Renal cortex interstitium (tissue), 11 donors: Measurements from ENCODE around the gene VPS11. TPM values are rescaled to one million over a fixed set of nuclear protein-coding genes. Genes with fewer than 3 reads are reported as not detected.
"Not testable (repeated sequence)": the region's sequence is repeated elsewhere in the genome, so short reads cannot be mapped to it uniquely, and the experiment has no call there.

ENCODE experiments used
- DNase-seq, 11 donors: peaks; one replicate each; pipeline ENCODE4 v3.0.0-alpha.2; 2013; ENCODE audit warnings: low read depth in 9 of 11, low spot score in 4 of 11; ENCODE audit errors: extremely low read depth in 1 of 11
- polyA plus RNA-seq, 3 donors: library from polyadenylated mRNA; unstranded; fragments of 120-200 nt; gene quantifications; one replicate each; pipeline ENCODE4 v1.2.1, GENCODE V29; 2013; ENCODE audit not compliant: insufficient read length in 3 of 3

VPS11 gene
- polyA plus RNA-seq, 3 donors, result 49.5 to 62.6 (median 53.6) TPM

DNA sequence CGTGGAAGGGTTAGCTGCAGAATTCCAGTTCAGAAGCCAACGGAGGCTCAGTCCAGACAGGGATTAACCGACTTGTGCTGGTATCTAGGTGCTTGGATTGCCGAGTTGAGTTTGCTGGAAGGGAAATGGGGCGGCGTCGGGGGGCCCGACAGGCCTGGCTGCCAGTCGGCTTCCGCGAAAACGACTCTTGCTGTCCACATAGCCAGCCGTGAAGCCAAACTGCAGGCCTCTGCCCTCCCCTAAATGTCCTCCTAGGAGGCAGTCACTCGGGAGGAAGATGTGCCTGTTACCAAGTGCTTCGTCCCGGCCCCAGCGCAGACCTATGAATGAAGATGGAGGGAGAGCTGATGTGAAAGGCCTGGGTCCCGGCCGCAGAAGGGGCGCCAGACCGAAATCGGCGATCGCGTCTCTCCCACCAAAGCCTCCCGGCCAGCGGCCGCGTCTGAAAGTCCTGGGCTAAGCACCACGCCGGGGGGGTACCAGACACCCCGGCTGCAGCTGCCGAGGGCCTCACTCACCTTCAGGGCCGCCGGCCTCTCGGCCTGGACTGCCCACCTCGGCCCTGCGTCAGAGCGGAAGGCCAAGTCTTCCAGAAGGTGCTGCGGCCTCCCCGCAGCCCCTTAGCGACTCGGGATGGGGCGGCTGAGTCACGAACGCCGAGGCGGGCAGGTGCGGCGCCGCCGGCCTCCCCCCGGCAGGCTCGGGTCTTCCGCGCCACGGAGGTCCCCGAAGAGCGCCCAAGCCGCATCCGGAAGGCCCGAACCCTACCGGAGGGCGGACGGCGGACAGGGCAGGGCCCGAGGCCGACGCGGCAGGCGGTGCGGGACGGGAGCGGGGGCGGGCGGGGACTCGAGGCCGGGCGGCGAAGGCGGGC is 26.6 kb downstream of the VPS11 start:
- DNase-seq, result no peak

DNA sequence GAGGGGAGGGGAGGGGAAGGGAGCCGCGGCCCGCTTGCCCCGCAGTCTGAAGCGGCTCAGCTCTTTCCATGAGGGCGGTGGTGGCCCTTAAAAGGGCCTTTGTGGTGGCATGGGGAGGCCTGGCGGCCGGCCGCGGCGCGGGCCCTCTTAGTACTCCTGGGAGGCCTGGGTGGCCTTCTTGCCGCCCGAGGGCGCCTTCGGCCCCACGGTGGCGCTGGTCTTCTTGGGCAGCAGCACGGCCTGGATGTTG is 27.1 kb downstream of the VPS11 start:
- DNase-seq, result peak in 2 of 11 donors; percentile 68 to 70

- DNase-seq, result peak; percentile 97 to 100 (median 99)
These were observed 27.7 kb downstream of the VPS11 start for GRCh38 chr11:119095066-119095880.

GRCh38 chr11:119099711-119100110 is 32.1 kb downstream of the VPS11 start:
- no peak for DNase-seq

GRCh38 chr11:119100246-119100970 is 32.8 kb downstream of the VPS11 start:
- no peak for DNase-seq

DNA sequence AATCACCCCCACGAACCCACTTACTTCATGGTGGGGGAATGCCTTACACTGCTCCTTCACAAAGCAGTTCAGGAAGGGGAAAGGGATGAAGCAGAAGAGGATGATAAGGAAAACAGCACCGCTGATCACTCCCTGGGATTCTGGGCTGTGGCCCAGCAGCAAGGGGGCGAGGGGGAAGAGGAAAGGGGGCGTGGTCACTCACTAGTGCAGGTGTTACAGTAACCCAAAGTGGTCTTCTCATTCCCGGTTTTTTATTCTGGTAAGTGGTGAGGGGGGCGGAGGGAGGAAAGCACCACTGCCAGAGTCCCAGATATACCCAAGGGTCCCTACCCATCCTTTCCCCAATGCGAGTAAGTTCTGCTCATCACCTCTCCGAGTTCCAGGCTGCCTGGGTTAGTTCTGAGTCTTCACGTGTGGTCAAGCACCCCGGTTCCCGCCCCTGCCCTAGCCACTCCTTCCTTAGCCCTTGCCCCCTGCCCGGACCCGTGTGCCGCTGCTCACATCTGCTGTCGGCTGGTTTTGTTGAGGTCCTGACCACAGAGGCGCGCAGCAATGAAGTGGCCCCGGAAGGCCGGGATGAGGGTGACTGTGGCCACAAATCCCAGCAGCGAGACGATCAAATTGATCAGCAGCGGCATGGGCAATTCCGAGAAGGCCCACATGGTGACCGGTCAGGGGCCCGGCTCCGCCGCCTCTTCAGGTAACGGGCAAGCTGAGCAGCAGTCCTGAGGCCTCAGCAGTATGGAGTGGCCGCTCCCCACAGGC is 33.6 kb downstream of the VPS11 start:
- no peak for DNase-seq

GRCh38 chr11:119101759-119102423 is 34.3 kb downstream of the VPS11 start, which contains the start of gene DPAGT1:
Gene DPAGT1 (minus strand): TSS chr11:119101853. CDS start chr11:119101655, 198 bp downstream.
- DNase-seq, result peak in 10 of 11 donors; percentile 85 to 95 (median 93)

DNA sequence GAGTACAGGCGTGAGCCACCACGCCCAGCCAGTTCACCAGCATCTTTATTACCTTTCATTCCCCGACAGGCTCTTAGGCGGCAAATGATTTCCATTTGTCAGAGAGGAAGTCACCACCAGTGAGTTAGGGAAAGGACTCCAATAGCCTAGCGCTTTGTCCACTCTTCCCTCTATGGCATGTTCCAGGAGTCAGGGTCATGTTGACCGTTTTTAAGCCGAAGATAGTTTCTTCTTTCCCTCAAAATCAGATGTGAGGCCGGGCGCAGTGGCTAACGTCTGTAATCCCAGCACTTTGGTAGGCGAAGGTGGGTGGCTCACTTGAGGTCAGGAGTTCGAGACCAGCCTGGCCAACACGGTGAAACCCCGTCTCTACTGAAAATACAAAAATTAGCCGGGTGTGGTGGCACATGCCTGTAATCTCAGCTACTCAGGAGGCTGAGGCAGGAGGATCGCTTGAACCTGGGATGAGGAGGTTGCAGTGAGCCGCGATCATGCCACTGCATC is 35.6 kb downstream of the VPS11 start:
- DNase-seq, result not testable (repeated sequence)

DNA sequence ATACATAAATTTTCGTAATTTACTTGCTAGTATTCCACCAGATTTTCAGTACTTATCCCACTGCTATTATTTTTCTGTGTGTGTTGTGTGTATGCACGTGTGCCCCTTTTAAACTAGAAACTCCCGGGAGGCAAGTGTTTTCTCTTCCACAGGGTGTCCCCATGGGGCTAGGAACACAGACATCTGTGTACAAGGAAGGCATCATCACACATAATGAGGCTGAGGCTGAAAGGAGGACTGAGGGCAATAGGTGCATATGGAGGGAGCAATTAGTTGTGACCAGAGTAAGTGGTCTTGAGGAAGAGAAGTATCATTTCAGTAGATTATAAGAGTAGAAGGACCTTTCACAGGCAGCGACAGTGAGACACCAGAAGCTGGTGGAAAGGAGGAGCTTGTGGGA is 36.2 kb downstream of the VPS11 start:
- no peak for DNase-seq

DNA sequence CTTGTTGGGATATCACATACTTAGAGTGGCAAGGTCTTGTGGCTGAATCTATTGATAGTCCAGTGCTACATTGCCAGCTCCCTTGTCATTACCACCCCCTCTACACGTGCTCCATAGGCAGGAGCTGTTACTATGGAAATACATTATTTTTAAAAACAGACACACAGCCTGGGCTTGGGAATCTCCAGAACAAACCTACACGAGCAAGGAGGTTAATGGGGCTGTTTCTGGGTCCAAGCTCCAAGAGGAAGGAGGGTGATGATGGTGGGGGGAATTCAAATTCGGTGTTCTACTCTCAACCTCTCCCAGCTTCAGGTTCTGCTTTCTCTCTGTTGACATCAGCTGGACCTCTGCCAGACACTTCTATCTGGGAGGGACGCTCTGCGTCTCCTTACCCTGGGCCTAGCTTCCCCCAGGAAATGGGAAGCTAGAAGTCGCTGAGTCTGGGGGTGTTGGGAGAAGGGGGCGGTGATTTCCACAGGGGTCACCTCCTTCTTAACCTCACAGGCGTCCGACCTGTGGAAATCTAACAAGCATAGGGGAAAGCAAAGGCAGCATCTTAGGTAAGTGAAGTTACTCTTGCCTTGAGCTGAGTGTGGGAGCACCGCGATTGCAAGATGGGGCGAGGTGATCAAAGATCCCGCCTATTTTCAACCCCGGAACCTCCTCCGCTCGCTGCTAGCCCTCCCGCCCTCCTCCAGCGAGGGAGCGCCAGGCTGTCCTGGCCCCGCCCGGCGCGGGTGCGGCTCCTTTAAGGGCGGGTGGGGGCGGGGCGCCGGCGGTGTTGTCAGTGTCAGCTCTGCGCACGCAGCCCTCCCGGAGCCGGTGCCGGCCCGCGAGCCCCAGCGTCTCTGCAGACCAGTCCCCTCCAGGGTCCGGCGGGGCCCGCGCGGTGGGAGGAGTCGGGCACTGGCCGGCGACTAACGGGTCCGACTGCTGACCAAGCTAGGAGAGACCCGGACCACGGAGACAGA is 39.2 kb downstream of the VPS11 start, which contains the start of gene C2CD2L:
Gene C2CD2L, plus strand, starts transcription at position 781 of the 974 bp plus-strand sequence. CDS start 398 bp downstream, outside the sequence.
- DNase-seq, result peak in 6 of 11 donors; percentile 76 to 83 (median 82)

DNA sequence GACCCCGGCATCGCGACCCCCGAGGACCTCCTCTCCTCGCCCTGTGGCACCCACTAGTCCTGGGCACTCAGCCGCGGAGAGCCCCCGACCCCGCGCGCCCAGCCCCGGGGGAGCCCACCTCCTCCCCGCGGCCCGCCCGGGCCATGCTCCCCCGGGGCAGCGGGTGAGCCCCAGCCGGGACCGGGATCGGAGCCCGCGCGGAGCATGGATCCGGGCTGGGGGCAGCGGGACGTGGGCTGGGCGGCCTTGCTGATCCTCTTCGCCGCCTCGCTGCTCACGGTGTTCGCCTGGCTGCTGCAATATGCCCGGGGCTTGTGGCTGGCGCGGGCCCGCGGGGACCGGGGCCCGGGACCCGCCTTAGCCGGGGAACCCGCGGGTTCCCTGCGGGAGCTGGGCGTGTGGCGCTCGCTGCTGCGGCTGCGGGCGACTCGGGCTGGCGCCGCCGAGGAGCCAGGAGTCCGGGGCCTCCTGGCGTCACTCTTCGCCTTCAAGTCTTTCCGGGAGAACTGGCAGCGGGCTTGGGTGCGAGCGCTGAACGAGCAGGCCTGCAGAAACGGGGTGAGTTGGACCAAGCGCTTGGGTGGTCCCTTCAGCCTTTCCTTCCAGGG is 40.0 kb downstream of the VPS11 start:
- no peak for DNase-seq

DNA sequence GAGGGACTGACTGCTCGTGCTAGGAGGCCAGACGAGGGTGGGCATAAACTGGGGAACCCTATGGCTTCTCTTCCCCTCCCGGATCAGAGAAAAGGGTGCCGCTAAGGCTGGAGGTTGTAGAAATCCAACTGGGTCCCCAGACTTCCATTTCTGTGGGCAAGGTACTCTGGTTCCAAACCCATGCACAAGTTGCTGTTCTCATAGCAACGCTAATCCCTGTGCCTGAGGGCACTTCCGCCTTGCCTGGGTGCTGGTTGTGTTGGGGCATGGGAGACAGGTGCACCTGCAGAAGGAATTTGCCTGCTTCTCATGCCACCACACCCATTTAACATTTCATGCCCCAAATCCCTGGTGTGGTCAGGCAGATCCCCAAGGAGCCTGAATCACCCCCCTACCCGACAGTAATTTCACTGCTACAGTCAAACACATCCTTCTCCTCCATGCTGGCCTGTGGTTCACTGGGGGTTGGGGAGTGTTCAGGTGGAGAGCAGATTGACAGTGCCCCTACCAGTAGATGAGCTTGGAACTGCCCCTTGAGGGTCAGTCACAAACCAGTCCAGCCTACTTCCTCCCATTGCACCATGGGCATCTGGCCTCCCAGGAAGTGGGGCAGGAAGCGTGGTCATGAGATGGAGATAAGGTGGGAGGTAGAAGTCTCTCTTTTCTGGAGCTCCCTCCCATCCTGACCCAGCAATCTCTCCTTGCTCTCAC is 40.7 kb downstream of the VPS11 start:
- DNase-seq, result peak in 1 of 11 donors; percentile 57

- DNase-seq, result no peak
These were observed 41.2 kb downstream of the VPS11 start for GRCh38 chr11:119108857-119109221.

DNA sequence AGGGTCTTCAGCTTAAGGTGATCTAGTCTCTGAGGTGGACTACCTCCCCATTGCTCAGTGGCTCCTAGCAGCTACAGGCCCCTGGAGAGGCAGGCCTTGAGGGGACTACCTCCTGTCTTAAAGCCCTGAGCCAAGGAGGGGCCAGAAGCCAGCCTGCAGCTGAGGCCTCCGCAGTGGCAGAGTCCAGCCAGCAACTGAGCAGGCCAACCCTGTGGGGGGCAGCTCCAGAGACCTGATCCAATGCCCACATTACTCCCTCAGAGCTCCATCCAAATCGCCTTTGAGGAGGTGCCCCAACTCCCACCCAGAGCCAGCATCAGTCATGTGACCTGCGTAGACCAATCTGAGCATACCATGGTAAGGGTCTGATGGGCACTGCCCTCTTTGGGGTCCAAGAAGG is 42.2 kb downstream of the VPS11 start:
- no peak for DNase-seq

DNA sequence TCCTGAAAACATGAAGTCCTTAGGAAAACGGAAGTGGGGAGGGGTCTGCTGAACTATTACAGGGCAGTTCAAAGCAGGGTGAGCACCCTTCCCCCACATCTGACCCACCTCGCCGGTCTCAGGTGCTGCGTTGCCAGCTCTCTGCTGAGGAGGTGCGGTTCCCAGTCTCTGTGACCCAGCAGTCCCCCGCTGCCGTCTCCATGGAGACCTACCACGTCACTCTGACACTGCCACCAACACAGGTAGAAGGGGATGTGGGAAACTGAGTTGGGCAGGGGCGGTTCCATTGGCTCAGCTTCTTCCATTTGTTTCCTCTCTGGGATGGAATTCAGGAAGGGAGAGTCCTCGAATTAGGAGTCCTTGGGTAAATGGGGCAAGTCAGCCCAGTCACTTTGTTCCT is 42.8 kb downstream of the VPS11 start:
- no peak for DNase-seq

GRCh38 chr11:119111361-119111925 is 43.8 kb downstream of the VPS11 start:
- no peak for DNase-seq
